ENCODE results near the gene LSAMP.

GRCh38 chr3:116051040-116051439 lies 394.2 kb downstream of the LSAMP start:
- no peak for TF ChIP-seq EZH2 (IDR thresholded peaks at IDR 0.05)
- TF ChIP-seq CTCF (IDR thresholded peaks at IDR 0.05), result no peak
- no peak for TF ChIP-seq EZH2phosphoT487 (IDR thresholded peaks at IDR 0.05)

Measured in neural progenitor cell (in vitro differentiated cells).